ENCODE data around the gene CATSPER1.

The CATSPER1 gene

DNA sequence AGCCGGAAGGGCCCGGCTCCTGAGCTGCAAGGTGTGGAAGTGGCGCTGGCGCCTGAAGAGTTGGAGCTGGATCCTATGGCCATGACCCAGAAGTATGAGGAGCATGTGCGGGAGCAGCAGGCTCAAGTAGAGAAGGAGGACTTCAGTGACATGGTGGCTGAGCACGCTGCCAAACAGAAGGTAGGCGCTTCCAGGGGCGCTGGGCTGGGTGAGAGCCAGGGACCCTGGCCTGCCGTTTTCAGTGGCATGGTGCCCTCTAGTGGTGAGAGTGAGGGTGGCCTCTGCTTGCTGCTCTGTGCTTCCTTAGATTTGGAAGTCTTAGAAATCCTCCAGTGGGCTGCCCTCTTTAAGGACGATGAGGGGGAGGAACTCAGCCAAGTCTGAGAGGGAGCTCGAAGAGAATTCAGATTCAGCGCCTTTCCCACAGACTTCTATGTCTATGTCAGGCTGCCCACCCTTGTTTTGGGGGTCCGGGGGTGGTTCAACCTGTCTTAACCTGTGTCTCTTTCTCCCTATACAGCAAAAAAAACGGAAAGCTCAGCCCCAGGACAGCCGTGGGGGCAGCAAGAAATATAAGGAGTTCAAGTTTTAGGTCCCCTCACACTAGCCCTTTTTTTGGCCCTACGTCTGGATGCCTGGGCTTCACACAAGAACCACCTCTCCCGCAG, 42.0 kb upstream of the CATSPER1 start:
- Histone ChIP-seq H2AFZ (no peak overlapping the region), H3K9me3 (ENCODE audit: control insufficient read depth, low read length) (no peaks in the 10 kb centered on the region), H3K9ac (no peak overlapping the region), H3K36me3 (ENCODE audit: control insufficient read depth, insufficient read depth, low read length) (no peaks in the 10 kb centered on the region), H3K27ac (peak overlapping the region; percentile 75), H3K4me3 (ENCODE audit: low read depth, low read length) (no peak overlapping the region), H3K79me2 (no peaks in the 10 kb centered on the region), H3K4me1 (peaks cover 6% of the 10 kb centered on the region), H3K27me3 (ENCODE audit: control insufficient read depth, insufficient read depth, low read length) (no peaks in the 10 kb centered on the region), H3K4me2 (ENCODE audit: low read length) (no peak overlapping the region)
- peak; percentile 79 for TF ChIP-seq CTCF (IDR thresholded peaks at IDR 0.05)

- H3K27me3 ChIP-seq (ENCODE audit: control insufficient read depth, insufficient read depth, low read length): no peaks in the 10 kb centered on the region
- no peaks in the 10 kb centered on the region for H3K36me3 ChIP-seq (ENCODE audit: control insufficient read depth, insufficient read depth, low read length)
- no peak overlapping the region for H3K9ac ChIP-seq
Measured at GRCh38 chr11:66067640-66068039, 41.4 kb upstream of the CATSPER1 start.

GRCh38 chr11:66066751-66067150, 40.5 kb upstream of the CATSPER1 start:
- H3K4me1 ChIP-seq: peaks cover 6% of the 10 kb centered on the region
- no peak overlapping the region for H2AFZ ChIP-seq
- no peaks in the 10 kb centered on the region for H3K79me2 ChIP-seq
- no peak overlapping the region for H3K9ac ChIP-seq
- no peak overlapping the region for H3K4me3 ChIP-seq (ENCODE audit: low read depth, low read length)
- H3K9me3 ChIP-seq (ENCODE audit: control insufficient read depth, low read length): no peaks in the 10 kb centered on the region
- no peaks in the 10 kb centered on the region for H3K36me3 ChIP-seq (ENCODE audit: control insufficient read depth, insufficient read depth, low read length)
- H3K27ac ChIP-seq: no peak overlapping the region
- no peak overlapping the region for H3K4me2 ChIP-seq (ENCODE audit: low read length)
- TF ChIP-seq CTCF (IDR thresholded peaks at IDR 0.05): no peak
- H3K27me3 ChIP-seq (ENCODE audit: control insufficient read depth, insufficient read depth, low read length): no peaks in the 10 kb centered on the region

More at GRCh38 chr11:66067640-66068039, 41.4 kb upstream of the CATSPER1 start:
- Histone ChIP-seq H3K4me3 (ENCODE audit: low read depth, low read length) (no peak overlapping the region), H3K27ac (no peak overlapping the region), H3K4me2 (ENCODE audit: low read length) (no peak overlapping the region), H3K79me2 (no peaks in the 10 kb centered on the region), H3K9me3 (ENCODE audit: control insufficient read depth, low read length) (no peaks in the 10 kb centered on the region), H2AFZ (no peak overlapping the region), H3K4me1 (peaks cover 6% of the 10 kb centered on the region)
- TF ChIP-seq CTCF (IDR thresholded peaks at IDR 0.05): no peak

- no peaks in the 10 kb centered on the region for H3K36me3 ChIP-seq (ENCODE audit: control insufficient read depth, insufficient read depth, low read length)
- no peak for TF ChIP-seq CTCF (IDR thresholded peaks at IDR 0.05)
Measured at GRCh38 chr11:66064571-66064970, 38.3 kb upstream of the CATSPER1 start.

DNA sequence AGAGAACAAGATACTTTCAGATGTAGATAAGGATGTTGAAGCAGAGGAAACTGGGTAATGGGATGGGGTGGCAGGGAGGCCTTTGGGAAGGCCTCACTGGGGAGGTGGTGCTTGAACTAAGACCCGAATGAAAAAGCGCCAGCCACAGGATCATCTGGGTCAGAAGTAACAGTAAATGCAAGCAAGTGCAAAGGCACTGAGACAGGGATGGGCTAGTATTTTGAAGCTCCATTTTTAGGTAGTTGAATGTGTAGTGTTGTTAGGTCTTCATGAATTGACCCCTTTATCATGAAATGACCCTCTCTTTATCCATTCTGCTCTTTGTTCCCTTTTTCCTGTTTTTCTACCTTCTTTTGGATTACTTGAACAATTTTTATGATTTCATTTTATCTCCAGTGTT, 37.6 kb upstream of the CATSPER1 start:
- H3K4me2 ChIP-seq (ENCODE audit: low read length): no peak overlapping the region
- H3K79me2 ChIP-seq: no peaks in the 10 kb centered on the region
- no peak overlapping the region for H3K27ac ChIP-seq
- H2AFZ ChIP-seq: no peak overlapping the region
- no peak overlapping the region for H3K4me3 ChIP-seq (ENCODE audit: low read depth, low read length)
- no peak for TF ChIP-seq CTCF (IDR thresholded peaks at IDR 0.05)
- no peaks in the 10 kb centered on the region for H3K9me3 ChIP-seq (ENCODE audit: control insufficient read depth, low read length)
- H3K36me3 ChIP-seq (ENCODE audit: control insufficient read depth, insufficient read depth, low read length): no peaks in the 10 kb centered on the region
- no peak overlapping the region for H3K9ac ChIP-seq
- no peaks in the 10 kb centered on the region for H3K27me3 ChIP-seq (ENCODE audit: control insufficient read depth, insufficient read depth, low read length)
- H3K4me1 ChIP-seq: peaks cover 5% of the 10 kb centered on the region

More at GRCh38 chr11:66064571-66064970, 38.3 kb upstream of the CATSPER1 start:
- Histone ChIP-seq H3K79me2 (no peaks in the 10 kb centered on the region), H3K4me1 (peaks cover 6% of the 10 kb centered on the region), H3K9ac (no peak overlapping the region), H3K4me2 (ENCODE audit: low read length) (no peak overlapping the region), H3K27ac (no peak overlapping the region), H3K4me3 (ENCODE audit: low read depth, low read length) (no peak overlapping the region), H3K27me3 (ENCODE audit: control insufficient read depth, insufficient read depth, low read length) (no peaks in the 10 kb centered on the region), H3K9me3 (ENCODE audit: control insufficient read depth, low read length) (no peaks in the 10 kb centered on the region), H2AFZ (no peak overlapping the region)
